Liver (tissue), 9 donors: ENCODE results near the gene ST3GAL5. TPM values are rescaled to one million over a fixed set of nuclear protein-coding genes. Genes with fewer than 3 reads are reported as not detected.
A peak's percentile ranks its signal among the peaks of the same experiment; 100 is the strongest.

Source experiments
- DNase-seq: peaks from one replicate; pipeline ENCODE4 v3.0.0-alpha.2; 2017; ENCODE audit warnings: low spot score
- H3K27ac ChIP-seq, 2 donors: one replicate each; pipeline ENCODE4 v1.7.0; 2013; ENCODE audit warnings: inconsistent platforms in 2 of 2, low read length in 2 of 2, control low read depth in 1 of 2, low read depth in 1 of 2, mild to moderate bottlenecking in 1 of 2
- H3K27me3 ChIP-seq, 4 donors: one replicate each; pipeline versions ENCODE4 v1.6.1 to v1.7.0; 2013; ENCODE audit warnings: low read length in 3 of 4, inconsistent platforms in 1 of 4, mild to moderate bottlenecking in 1 of 4, moderate library complexity in 1 of 4; ENCODE audit not compliant: control insufficient read depth in 4 of 4, insufficient read depth in 4 of 4
- H3K36me3 ChIP-seq, 4 donors: one replicate each; pipeline versions ENCODE4 v1.6.1 to v1.7.0; 2013; ENCODE audit warnings: low read length in 3 of 4, mild to moderate bottlenecking in 3 of 4, low read depth in 1 of 4, moderate library complexity in 1 of 4; ENCODE audit not compliant: control insufficient read depth in 4 of 4, insufficient read depth in 3 of 4
- H3K4me1 ChIP-seq, 4 donors: one replicate each; pipeline versions ENCODE4 v1.6.1 to v1.7.0; 2013; ENCODE audit warnings: low read length in 3 of 4, mild to moderate bottlenecking in 3 of 4, moderate library complexity in 1 of 4; ENCODE audit not compliant: control insufficient read depth in 4 of 4, insufficient read depth in 4 of 4
- H3K4me3 ChIP-seq, 3 donors: one replicate each; pipeline versions ENCODE4 v1.6.1 to v1.7.0; 2013; ENCODE audit warnings: low read length in 3 of 3, control low read depth in 1 of 3, low read depth in 1 of 3, mild to moderate bottlenecking in 1 of 3
- H3K9ac ChIP-seq, 2 donors: one replicate each; pipeline ENCODE4 v1.7.0; 2013; ENCODE audit warnings: low read length in 2 of 2, mild to moderate bottlenecking in 2 of 2, moderate library complexity in 2 of 2, control low read depth in 1 of 2, low read depth in 1 of 2
- H3K9me3 ChIP-seq, 4 donors: one replicate each; pipeline versions ENCODE4 v1.6.1 to v1.7.0; 2013; ENCODE audit warnings: low read length in 3 of 4; ENCODE audit not compliant: control insufficient read depth in 4 of 4
- EGR1 ChIP-seq, 2 donors: IDR thresholded peaks; 2 replicates each; pipeline ENCODE4 v1.6.1; 2016 to 2018; ENCODE audit warnings: antibody characterized with exemption in 2 of 2, low read depth in 2 of 2
- FOXA1 ChIP-seq: IDR thresholded peaks from 2 replicates; pipeline ENCODE4 v1.6.1; 2016; ENCODE audit warnings: antibody characterized with exemption
- FOXA2 ChIP-seq: IDR thresholded peaks from 2 replicates; pipeline ENCODE4 v1.6.1; 2016; ENCODE audit warnings: antibody characterized with exemption
- GABPA ChIP-seq, 2 donors: IDR thresholded peaks in 1 of 2; conservative IDR thresholded peaks in 1 of 2; 2 replicates each; pipeline ENCODE4 v1.6.1; 2016; ENCODE audit warnings: antibody characterized with exemption in 2 of 2, mild to moderate bottlenecking in 1 of 2, moderate library complexity in 1 of 2
- HNF4A ChIP-seq, 2 donors: conservative IDR thresholded peaks; 2 replicates each; pipeline ENCODE4 v1.6.1; 2016; ENCODE audit warnings: antibody characterized with exemption in 2 of 2, mild to moderate bottlenecking in 2 of 2
- HNF4G ChIP-seq: IDR thresholded peaks from 2 replicates; pipeline ENCODE4 v1.6.1; 2016; ENCODE audit warnings: antibody characterized with exemption
- JUND ChIP-seq, 2 donors: IDR thresholded peaks; 2 replicates each; pipeline ENCODE4 v1.6.1; 2016; ENCODE audit warnings: antibody characterized with exemption in 2 of 2
- MAX ChIP-seq: IDR thresholded peaks from 2 replicates; pipeline ENCODE4 v1.6.1; 2016; ENCODE audit warnings: antibody characterized with exemption
- NR2F2 ChIP-seq: IDR thresholded peaks from 2 replicates; pipeline ENCODE4 v1.6.1; 2016; ENCODE audit warnings: antibody characterized with exemption
- RAD21 ChIP-seq, 2 donors: IDR thresholded peaks; 2 replicates each; pipeline ENCODE4 v1.6.1; 2016; ENCODE audit warnings: antibody characterized with exemption in 2 of 2, mild to moderate bottlenecking in 2 of 2
- RXRA ChIP-seq, 2 donors: IDR thresholded peaks; 2 replicates each; pipeline ENCODE4 v1.6.1; 2017 to 2018; ENCODE audit warnings: antibody characterized with exemption in 2 of 2, mild to moderate bottlenecking in 1 of 2
- SP1 ChIP-seq: IDR thresholded peaks from 2 replicates; pipeline ENCODE4 v1.6.1; 2018; ENCODE audit warnings: antibody characterized with exemption, mild to moderate bottlenecking
- TAF1 ChIP-seq: conservative IDR thresholded peaks from 2 replicates; pipeline ENCODE4 v1.6.1; 2016; ENCODE audit warnings: antibody characterized with exemption, mild to moderate bottlenecking
- YY1 ChIP-seq: IDR thresholded peaks from 2 replicates; pipeline ENCODE4 v1.6.1; 2016; ENCODE audit warnings: antibody characterized with exemption, mild to moderate bottlenecking
- WGBS: extraction: QIAGEN DNeasy Blood & Tissue Kit; methylation state at CpG from one replicate; pipeline ENCODE4 v1.1.7; 2013; 5-methylcytosine and 5-hydroxymethylcytosine counted together
- polyA plus RNA-seq, 2 donors: library from polyadenylated mRNA; stranded (reverse) in 1 of 2; unstranded in 1 of 2; fragments of 200-250 nt in 1 of 2; fragments of >200 nt in 1 of 2; fragmentation: Nextera tagmentation in 1 of 2; extraction: Ambion mirVana in 1 of 2; gene quantifications; one replicate each; pipeline versions ENCODE4 v1.2.1 to v1.2.3, GENCODE V29; 2013 to 2015
- total RNA-seq, 2 donors: library from RNA; depleted of rRNA; stranded (reverse); fragments of >200 nt; gene quantifications; one replicate each; pipeline ENCODE4 v1.2.3, GENCODE V29; 2014
- TF ChIP-seq, protein P1 (sequence below): fragments of 150-350 bp; IDR thresholded peaks from 2 replicates; pipeline ENCODE4 v1.5.1; 2017; ENCODE audit warnings: improper control_type of control experiment, low read depth, low read length; ENCODE audit not compliant: missing input control
- TF ChIP-seq, protein P2 (sequence below): IDR thresholded peaks from 2 replicates; pipeline ENCODE4 v1.6.1; 2016; ENCODE audit warnings: antibody characterized with exemption, mild to moderate bottlenecking
- TF ChIP-seq, protein P3 (sequence below): IDR thresholded peaks from 2 replicates; pipeline ENCODE4 v1.6.1; 2016; ENCODE audit warnings: antibody characterized with exemption
- TF ChIP-seq, protein P4 (sequence below): IDR thresholded peaks from 2 replicates; pipeline ENCODE4 v1.6.1; 2016; ENCODE audit warnings: antibody characterized with exemption
- donor health status: healthy.
- donor health status: healthy.
- donor health status: healthy.
- donor health status: healthy.
- donor health status: healthy.

ST3GAL5 gene
- total and polyA plus RNA-seq, 4 donors, result 4.5 to 17.0 (median 9.0) TPM

- TF ChIP-seq TAF1 (no peak), EGR1 (IDR thresholded peaks at IDR 0.05; ENCODE audit: low read depth in 2 of 2) (no peak), JUND (IDR thresholded peaks at IDR 0.05) (no peak), YY1 (no peak), RAD21 (IDR thresholded peaks at IDR 0.05) (no peak), HNF4G (no peak), FOXA1 (no peak), SP1 (no peak), GABPA (IDR thresholded peaks at IDR 0.05 in 1 of 2, conservative IDR thresholded peaks at IDR 0.05 in 1 of 2) (no peak), MAX (no peak), RXRA (IDR thresholded peaks at IDR 0.05) (no peak), HNF4A (conservative IDR thresholded peaks at IDR 0.05) (no peak), NR2F2 (no peak), FOXA2 (no peak)
- TF ChIP-seq, protein P1, sequence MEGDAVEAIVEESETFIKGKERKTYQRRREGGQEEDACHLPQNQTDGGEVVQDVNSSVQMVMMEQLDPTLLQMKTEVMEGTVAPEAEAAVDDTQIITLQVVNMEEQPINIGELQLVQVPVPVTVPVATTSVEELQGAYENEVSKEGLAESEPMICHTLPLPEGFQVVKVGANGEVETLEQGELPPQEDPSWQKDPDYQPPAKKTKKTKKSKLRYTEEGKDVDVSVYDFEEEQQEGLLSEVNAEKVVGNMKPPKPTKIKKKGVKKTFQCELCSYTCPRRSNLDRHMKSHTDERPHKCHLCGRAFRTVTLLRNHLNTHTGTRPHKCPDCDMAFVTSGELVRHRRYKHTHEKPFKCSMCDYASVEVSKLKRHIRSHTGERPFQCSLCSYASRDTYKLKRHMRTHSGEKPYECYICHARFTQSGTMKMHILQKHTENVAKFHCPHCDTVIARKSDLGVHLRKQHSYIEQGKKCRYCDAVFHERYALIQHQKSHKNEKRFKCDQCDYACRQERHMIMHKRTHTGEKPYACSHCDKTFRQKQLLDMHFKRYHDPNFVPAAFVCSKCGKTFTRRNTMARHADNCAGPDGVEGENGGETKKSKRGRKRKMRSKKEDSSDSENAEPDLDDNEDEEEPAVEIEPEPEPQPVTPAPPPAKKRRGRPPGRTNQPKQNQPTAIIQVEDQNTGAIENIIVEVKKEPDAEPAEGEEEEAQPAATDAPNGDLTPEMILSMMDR, result no peak
- TF ChIP-seq, protein P2, sequence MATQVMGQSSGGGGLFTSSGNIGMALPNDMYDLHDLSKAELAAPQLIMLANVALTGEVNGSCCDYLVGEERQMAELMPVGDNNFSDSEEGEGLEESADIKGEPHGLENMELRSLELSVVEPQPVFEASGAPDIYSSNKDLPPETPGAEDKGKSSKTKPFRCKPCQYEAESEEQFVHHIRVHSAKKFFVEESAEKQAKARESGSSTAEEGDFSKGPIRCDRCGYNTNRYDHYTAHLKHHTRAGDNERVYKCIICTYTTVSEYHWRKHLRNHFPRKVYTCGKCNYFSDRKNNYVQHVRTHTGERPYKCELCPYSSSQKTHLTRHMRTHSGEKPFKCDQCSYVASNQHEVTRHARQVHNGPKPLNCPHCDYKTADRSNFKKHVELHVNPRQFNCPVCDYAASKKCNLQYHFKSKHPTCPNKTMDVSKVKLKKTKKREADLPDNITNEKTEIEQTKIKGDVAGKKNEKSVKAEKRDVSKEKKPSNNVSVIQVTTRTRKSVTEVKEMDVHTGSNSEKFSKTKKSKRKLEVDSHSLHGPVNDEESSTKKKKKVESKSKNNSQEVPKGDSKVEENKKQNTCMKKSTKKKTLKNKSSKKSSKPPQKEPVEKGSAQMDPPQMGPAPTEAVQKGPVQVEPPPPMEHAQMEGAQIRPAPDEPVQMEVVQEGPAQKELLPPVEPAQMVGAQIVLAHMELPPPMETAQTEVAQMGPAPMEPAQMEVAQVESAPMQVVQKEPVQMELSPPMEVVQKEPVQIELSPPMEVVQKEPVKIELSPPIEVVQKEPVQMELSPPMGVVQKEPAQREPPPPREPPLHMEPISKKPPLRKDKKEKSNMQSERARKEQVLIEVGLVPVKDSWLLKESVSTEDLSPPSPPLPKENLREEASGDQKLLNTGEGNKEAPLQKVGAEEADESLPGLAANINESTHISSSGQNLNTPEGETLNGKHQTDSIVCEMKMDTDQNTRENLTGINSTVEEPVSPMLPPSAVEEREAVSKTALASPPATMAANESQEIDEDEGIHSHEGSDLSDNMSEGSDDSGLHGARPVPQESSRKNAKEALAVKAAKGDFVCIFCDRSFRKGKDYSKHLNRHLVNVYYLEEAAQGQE, result no peak
- TF ChIP-seq, protein P3, sequence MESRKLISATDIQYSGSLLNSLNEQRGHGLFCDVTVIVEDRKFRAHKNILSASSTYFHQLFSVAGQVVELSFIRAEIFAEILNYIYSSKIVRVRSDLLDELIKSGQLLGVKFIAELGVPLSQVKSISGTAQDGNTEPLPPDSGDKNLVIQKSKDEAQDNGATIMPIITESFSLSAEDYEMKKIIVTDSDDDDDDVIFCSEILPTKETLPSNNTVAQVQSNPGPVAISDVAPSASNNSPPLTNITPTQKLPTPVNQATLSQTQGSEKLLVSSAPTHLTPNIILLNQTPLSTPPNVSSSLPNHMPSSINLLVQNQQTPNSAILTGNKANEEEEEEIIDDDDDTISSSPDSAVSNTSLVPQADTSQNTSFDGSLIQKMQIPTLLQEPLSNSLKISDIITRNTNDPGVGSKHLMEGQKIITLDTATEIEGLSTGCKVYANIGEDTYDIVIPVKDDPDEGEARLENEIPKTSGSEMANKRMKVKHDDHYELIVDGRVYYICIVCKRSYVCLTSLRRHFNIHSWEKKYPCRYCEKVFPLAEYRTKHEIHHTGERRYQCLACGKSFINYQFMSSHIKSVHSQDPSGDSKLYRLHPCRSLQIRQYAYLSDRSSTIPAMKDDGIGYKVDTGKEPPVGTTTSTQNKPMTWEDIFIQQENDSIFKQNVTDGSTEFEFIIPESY, result no peak
- TF ChIP-seq, protein P4, sequence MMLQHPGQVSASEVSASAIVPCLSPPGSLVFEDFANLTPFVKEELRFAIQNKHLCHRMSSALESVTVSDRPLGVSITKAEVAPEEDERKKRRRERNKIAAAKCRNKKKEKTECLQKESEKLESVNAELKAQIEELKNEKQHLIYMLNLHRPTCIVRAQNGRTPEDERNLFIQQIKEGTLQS, result no peak
- peak overlapping the region; percentile 1 to 61 for H3K27ac ChIP-seq
- peaks cover 3 to 20% (median 14%) of the 10 kb centered on the region in 4 donors for H3K4me1 ChIP-seq
- H3K27me3 ChIP-seq, result no peaks in the 10 kb centered on the region
- no peaks in the 10 kb centered on the region for H3K36me3 ChIP-seq
- WGBS, result 46% methylated on average over 2 of the region's 2 CpGs
- DNase-seq, result no peak
- no peak overlapping the region for H3K9ac ChIP-seq
- H3K4me3 ChIP-seq, result no peak overlapping the region
- H3K9me3 ChIP-seq, result no peaks in the 10 kb centered on the region
These were observed 26.1 kb upstream of the ST3GAL5 start for GRCh38 chr2:85914922-85915321.
